H1 (cell line): ENCODE measurements around the gene ELAVL1. TPM values are rescaled to one million over a fixed set of nuclear protein-coding genes. Genes with fewer than 3 reads are reported as not detected.
A peak's percentile ranks its signal among the peaks of the same experiment; 100 is the strongest.

Experiments
- ATF3 ChIP-seq: IDR thresholded peaks from 2 replicates; pipeline ENCODE4 v1.6.1; 2011; ENCODE audit warnings: low read depth, mild to moderate bottlenecking, low read length; ENCODE audit not compliant: insufficient read depth
- CREB1 ChIP-seq: IDR thresholded peaks from 2 replicates; pipeline ENCODE4 v1.6.1; 2012; ENCODE audit warnings: inconsistent platforms
- E2F6 ChIP-seq: IDR thresholded peaks from 2 replicates; pipeline ENCODE4 v1.6.1; 2012; ENCODE audit warnings: inconsistent platforms
- polyA plus RNA-seq, 7 experiments: library from polyadenylated mRNA; depleted of rRNA in 3 of 7; stranded (reverse) in 5 of 7; unstranded in 2 of 7; fragments of >200 nt in 5 of 7; fragments of 200-250 nt in 2 of 7; gene quantifications; 1 replicate in 5 of 7; 2 replicates in 1 of 7; 4 replicates in 1 of 7; pipeline versions ENCODE4 v1.2.1 to v1.2.3, GENCODE V29; 2011 to 2013; ENCODE audit warnings: missing spikeins in 2 of 7, mixed read lengths in 2 of 7
- total RNA-seq: library from RNA; stranded (reverse); fragmentation: NEBNext Ultra II Directional; extraction: Animal tissue kit (Norgen Biotek cat#: 25700); gene quantifications from 2 replicates; pipeline ENCODE4 v1.2.1, GENCODE V29; 2021

Gene ELAVL1
- total and polyA plus RNA-seq, 2 of the 8 experiments (the other 6 are each of a cell fraction or from before 2014, with no cell fraction given) = 56.7 to 163 TPM

- peak; percentile 97 for TF ChIP-seq E2F6
- TF ChIP-seq ATF3 = no peak
- TF ChIP-seq CREB1 = peak; percentile 70
Measured at GRCh38 chr19:7925171-7925851, 80.1 kb downstream of the ELAVL1 start (continued).
